ENCODE data around the gene GSDME. TPM values are rescaled to one million over a fixed set of nuclear protein-coding genes. Genes with fewer than 3 reads are reported as not detected.

GSDME gene
- total RNA-seq, 3 donors from 2014 or later (not counting 1 experiment from before 2014, with no cell fraction given) = 0.20 to 0.31 TPM; not detected in 1

- no peak overlapping the region for H3K27ac Mint-ChIP-seq
- TF ChIP-seq, protein P1, sequence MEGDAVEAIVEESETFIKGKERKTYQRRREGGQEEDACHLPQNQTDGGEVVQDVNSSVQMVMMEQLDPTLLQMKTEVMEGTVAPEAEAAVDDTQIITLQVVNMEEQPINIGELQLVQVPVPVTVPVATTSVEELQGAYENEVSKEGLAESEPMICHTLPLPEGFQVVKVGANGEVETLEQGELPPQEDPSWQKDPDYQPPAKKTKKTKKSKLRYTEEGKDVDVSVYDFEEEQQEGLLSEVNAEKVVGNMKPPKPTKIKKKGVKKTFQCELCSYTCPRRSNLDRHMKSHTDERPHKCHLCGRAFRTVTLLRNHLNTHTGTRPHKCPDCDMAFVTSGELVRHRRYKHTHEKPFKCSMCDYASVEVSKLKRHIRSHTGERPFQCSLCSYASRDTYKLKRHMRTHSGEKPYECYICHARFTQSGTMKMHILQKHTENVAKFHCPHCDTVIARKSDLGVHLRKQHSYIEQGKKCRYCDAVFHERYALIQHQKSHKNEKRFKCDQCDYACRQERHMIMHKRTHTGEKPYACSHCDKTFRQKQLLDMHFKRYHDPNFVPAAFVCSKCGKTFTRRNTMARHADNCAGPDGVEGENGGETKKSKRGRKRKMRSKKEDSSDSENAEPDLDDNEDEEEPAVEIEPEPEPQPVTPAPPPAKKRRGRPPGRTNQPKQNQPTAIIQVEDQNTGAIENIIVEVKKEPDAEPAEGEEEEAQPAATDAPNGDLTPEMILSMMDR (IDR thresholded peaks at IDR 0.05) = no peak
- no peaks in the 10 kb centered on the region for H3K4me1 ChIP-seq (ENCODE audit: control insufficient read depth, insufficient read depth, low read length)
- peaks cover 29 to 56% of the 10 kb centered on the region in 2 donors for H3K27me3 Mint-ChIP-seq (ENCODE audit: low read depth in 2 of 2)
- H3K9me3 ChIP-seq (ENCODE audit: control insufficient read depth, insufficient read depth, low read length) = no peaks in the 10 kb centered on the region
- no peaks in the 10 kb centered on the region for H3K36me3 Mint-ChIP-seq
- no peaks in the 10 kb centered on the region for H3K27me3 ChIP-seq (ENCODE audit: control insufficient read depth, insufficient read depth, low read length)
- ATAC-seq (no peak), DNase-seq (no peak)
- no peak overlapping the region for H3K27ac ChIP-seq (ENCODE audit: low read length)
- intact Hi-C loops (cut with micrococcal nuclease) = no loop called here
- H3K9me3 Mint-ChIP-seq = no peaks in the 10 kb centered on the region
- 94% methylated on average over 1 of the region's 2 CpGs for WGBS (ENCODE audit: insufficient coverage)
- H3K4me1 Mint-ChIP-seq = no peaks in the 10 kb centered on the region
- no peak overlapping the region for H3K4me3 Mint-ChIP-seq
- H3K36me3 ChIP-seq (ENCODE audit: control insufficient read depth, insufficient read depth, low read length) = no peaks in the 10 kb centered on the region
- H3K4me3 ChIP-seq (ENCODE audit: low read length) = no peak overlapping the region
These were observed 8.7 kb downstream of the GSDME start for GRCh38 chr7:24748521-24748920.

GRCh38 chr7:24745355-24745754 lies 11.9 kb downstream of the GSDME start:
- H3K9me3 ChIP-seq (ENCODE audit: control insufficient read depth, insufficient read depth, low read length) = no peaks in the 10 kb centered on the region
- peaks cover 24 to 33% of the 10 kb centered on the region in 2 donors for H3K27me3 Mint-ChIP-seq (ENCODE audit: low read depth in 2 of 2)

GRCh38 chr7:24743471-24743870 lies 13.8 kb downstream of the GSDME start:
- H3K9me3 ChIP-seq (ENCODE audit: control insufficient read depth, insufficient read depth, low read length) = no peaks in the 10 kb centered on the region
- no peaks in the 10 kb centered on the region for H3K4me1 ChIP-seq (ENCODE audit: control insufficient read depth, insufficient read depth, low read length)
- no peak overlapping the region for H3K27ac ChIP-seq (ENCODE audit: low read length)
- TF ChIP-seq, protein P1 (IDR thresholded peaks at IDR 0.05) = no peak
- H3K9me3 Mint-ChIP-seq = no peaks in the 10 kb centered on the region
- H3K36me3 ChIP-seq (ENCODE audit: control insufficient read depth, insufficient read depth, low read length) = no peaks in the 10 kb centered on the region
- H3K4me3 ChIP-seq (ENCODE audit: low read length) = no peak overlapping the region
- DNase-seq (no peak), ATAC-seq (no peak)
- no peak overlapping the region for H3K4me3 Mint-ChIP-seq
- H3K36me3 Mint-ChIP-seq = peaks cover 2% of the 10 kb centered on the region
- H3K27me3 Mint-ChIP-seq (ENCODE audit: low read depth in 2 of 2) = peaks cover 13 to 31% of the 10 kb centered on the region in 2 donors
- no peak overlapping the region for H3K27ac Mint-ChIP-seq
- H3K27me3 ChIP-seq (ENCODE audit: control insufficient read depth, insufficient read depth, low read length) = no peaks in the 10 kb centered on the region
- intact Hi-C loops (cut with micrococcal nuclease) = no loop called here
- WGBS (ENCODE audit: insufficient coverage) = 88% methylated on average over 6 of the region's 6 CpGs
- no peaks in the 10 kb centered on the region for H3K4me1 Mint-ChIP-seq

More at GRCh38 chr7:24745355-24745754, 11.9 kb downstream of the GSDME start:
- no peak overlapping the region for H3K4me3 ChIP-seq (ENCODE audit: low read length)
- H3K27ac ChIP-seq (ENCODE audit: low read length) = no peak overlapping the region
- no peak overlapping the region for H3K27ac Mint-ChIP-seq
- no peaks in the 10 kb centered on the region for H3K4me1 Mint-ChIP-seq
- no peak for DNase-seq
- intact Hi-C loops (cut with micrococcal nuclease) = no loop called here
- no peak for ATAC-seq
- no peak overlapping the region for H3K4me3 Mint-ChIP-seq
- H3K4me1 ChIP-seq (ENCODE audit: control insufficient read depth, insufficient read depth, low read length) = no peaks in the 10 kb centered on the region
- H3K27me3 ChIP-seq (ENCODE audit: control insufficient read depth, insufficient read depth, low read length) = no peaks in the 10 kb centered on the region
- TF ChIP-seq, protein P1 (IDR thresholded peaks at IDR 0.05) = no peak
- no peaks in the 10 kb centered on the region for H3K9me3 Mint-ChIP-seq
- H3K36me3 ChIP-seq (ENCODE audit: control insufficient read depth, insufficient read depth, low read length) = no peaks in the 10 kb centered on the region
- no peaks in the 10 kb centered on the region for H3K36me3 Mint-ChIP-seq

DNA sequence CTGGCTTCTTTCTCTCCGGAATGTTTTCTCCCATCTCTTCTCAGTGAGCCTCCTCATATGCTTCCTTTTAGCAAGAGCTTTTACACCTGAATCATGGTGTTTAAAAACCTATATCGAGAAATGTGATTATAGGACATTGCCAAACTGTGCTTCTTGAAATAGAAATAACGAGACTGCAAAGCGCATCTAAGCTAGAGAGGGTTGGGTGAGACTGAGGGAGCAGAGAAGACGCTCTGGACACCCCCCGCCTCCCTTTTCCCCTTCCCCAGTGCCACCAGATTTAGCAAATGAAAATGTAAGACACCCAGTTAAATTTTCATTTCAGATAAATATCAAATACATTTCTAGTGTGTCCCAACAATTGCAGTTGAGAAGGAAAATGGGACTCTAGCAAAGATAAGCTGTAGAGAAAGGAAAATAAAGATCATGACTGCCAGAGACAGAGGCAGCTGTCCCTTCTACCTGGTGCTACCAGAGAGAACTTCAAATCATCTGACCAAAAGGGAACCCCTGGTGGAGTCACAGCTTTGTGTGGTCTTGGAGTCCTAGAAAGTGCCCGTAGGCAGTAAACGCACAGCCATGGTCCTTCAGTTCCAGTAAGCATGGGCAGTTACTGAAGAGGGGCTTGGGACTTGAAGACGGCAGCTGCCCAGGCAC lies 14.6 kb downstream of the GSDME start:
- Histone ChIP-seq H3K4me1 (ENCODE audit: control insufficient read depth, insufficient read depth, low read length) (no peaks in the 10 kb centered on the region), H3K4me3 (ENCODE audit: low read length) (no peak overlapping the region), H3K36me3 (ENCODE audit: control insufficient read depth, insufficient read depth, low read length) (no peaks in the 10 kb centered on the region), H3K27ac (ENCODE audit: low read length) (no peak overlapping the region), H3K9me3 (ENCODE audit: control insufficient read depth, insufficient read depth, low read length) (no peaks in the 10 kb centered on the region), H3K27me3 (ENCODE audit: control insufficient read depth, insufficient read depth, low read length) (no peaks in the 10 kb centered on the region)
- H3K27ac Mint-ChIP-seq = no peak overlapping the region
- H3K4me3 Mint-ChIP-seq = no peak overlapping the region
- 86% methylated on average over 7 of the region's 9 CpGs for WGBS (ENCODE audit: insufficient coverage)
- H3K27me3 Mint-ChIP-seq (ENCODE audit: low read depth in 2 of 2) = peaks cover 13 to 37% of the 10 kb centered on the region in 2 donors
- ATAC-seq (no peak), DNase-seq (no peak)
- intact Hi-C loops (cut with micrococcal nuclease) = no loop called here
- no peaks in the 10 kb centered on the region for H3K4me1 Mint-ChIP-seq
- TF ChIP-seq, protein P1 (IDR thresholded peaks at IDR 0.05) = no peak
- H3K36me3 Mint-ChIP-seq = peaks cover 8% of the 10 kb centered on the region
- no peaks in the 10 kb centered on the region for H3K9me3 Mint-ChIP-seq
